ENCODE measurements around the gene TLCD3B.

DNA sequence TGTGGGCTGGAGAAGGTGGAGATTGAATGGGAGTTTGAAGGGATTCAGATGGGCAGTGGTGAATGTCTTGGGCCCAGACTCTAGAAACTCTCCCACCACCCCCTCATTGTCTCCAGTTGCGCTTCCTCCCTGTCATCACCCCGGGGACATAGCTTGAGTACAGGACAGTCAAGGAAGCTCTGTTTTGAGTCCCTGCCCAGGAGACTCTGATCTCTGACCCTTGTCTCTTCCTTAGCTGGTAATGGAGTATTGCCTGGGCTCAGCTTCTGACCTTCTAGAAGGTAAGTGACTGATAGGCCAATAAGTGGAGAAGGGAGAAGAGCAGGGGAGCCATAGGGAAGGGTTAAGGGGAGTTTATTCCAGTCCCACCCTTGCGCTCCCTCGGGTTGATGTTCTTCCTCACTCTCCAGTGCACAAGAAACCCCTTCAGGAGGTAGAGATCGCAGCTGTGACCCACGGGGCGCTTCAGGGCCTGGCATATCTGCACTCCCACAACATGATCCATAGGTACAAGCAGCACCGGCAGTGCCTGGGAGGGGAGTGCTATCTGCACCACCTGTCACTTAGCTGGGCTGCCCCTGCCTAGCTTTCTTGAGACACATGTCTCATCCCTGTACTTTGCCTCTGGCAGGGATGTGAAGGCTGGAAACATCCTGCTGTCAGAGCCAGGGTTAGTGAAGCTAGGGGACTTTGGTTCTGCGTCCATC is 52.4 kb downstream of the TLCD3B start:
- TF ChIP-seq, protein P1, sequence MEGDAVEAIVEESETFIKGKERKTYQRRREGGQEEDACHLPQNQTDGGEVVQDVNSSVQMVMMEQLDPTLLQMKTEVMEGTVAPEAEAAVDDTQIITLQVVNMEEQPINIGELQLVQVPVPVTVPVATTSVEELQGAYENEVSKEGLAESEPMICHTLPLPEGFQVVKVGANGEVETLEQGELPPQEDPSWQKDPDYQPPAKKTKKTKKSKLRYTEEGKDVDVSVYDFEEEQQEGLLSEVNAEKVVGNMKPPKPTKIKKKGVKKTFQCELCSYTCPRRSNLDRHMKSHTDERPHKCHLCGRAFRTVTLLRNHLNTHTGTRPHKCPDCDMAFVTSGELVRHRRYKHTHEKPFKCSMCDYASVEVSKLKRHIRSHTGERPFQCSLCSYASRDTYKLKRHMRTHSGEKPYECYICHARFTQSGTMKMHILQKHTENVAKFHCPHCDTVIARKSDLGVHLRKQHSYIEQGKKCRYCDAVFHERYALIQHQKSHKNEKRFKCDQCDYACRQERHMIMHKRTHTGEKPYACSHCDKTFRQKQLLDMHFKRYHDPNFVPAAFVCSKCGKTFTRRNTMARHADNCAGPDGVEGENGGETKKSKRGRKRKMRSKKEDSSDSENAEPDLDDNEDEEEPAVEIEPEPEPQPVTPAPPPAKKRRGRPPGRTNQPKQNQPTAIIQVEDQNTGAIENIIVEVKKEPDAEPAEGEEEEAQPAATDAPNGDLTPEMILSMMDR (IDR thresholded peaks at IDR 0.05 in 4 of 5, conservative IDR thresholded peaks at IDR 0.05 in 1 of 5): no peak
- TF ChIP-seq POLR2A (IDR thresholded peaks at IDR 0.05): no peak

Measured in gastrocnemius medialis (tissue), 4 donors.